Measurements from ENCODE around the gene HBA1. TPM values are rescaled to one million over a fixed set of nuclear protein-coding genes. Genes with fewer than 3 reads are reported as not detected.

HBA1 gene
- total and polyA plus RNA-seq, 9 of the 15 experiments (the other 6 are each of a cell fraction or from before 2014, with no cell fraction given): 128 to 2,388 (median 380) TPM

Small RNA genes lying within 50 kb of the gene (small RNA-seq; reads per million reads assigned to genes)
- not detected for gene RF00019

Other genes starting within 250 kb of the HBA1 start
Only the 7 nearest of the 20 such genes appear.
- 8.4 and 10.9 TPM in 2 replicates for gene NPRL3, start 38.0 kb upstream of the HBA1 start, total RNA-seq (2014; rRNA removed)
- gene NPRL3, start 38.0 kb upstream of the HBA1 start, total RNA-seq (2014; rRNA removed; fragmentation: Illumina TruSeq; extraction: Trizol): 3.7 and 5.6 TPM in 2 replicates
- 4.4 and 7.9 TPM in 2 replicates for gene NPRL3, start 38.0 kb upstream of the HBA1 start, total RNA-seq (2015; rRNA removed; fragmentation: Illumina TruSeq; extraction: Trizol)
- gene NPRL3, start 38.0 kb upstream of the HBA1 start, total RNA-seq (2021): 51.0 and 53.6 TPM in 2 replicates
- gene NPRL3, start 38.0 kb upstream of the HBA1 start, polyA plus RNA-seq (2011; rRNA removed): 9.7 and 26.3 TPM in 2 replicates
- gene NPRL3, start 38.0 kb upstream of the HBA1 start, polyA plus RNA-seq (2014; fragmentation: Illumina TruSeq; extraction: Trizol): 38.9 and 54.1 TPM in 2 replicates
- gene NPRL3, start 38.0 kb upstream of the HBA1 start, polyA plus RNA-seq (2014; fragmentation: Nextera tagmentation; extraction: Ambion mirVana): 1 to 10 TPM in 1 of 2 experiments, under 1 TPM in 1; 0.92 to 1.0 TPM
- 18.8 and 19.1 TPM in 2 replicates for gene NPRL3, start 38.0 kb upstream of the HBA1 start, polyA plus RNA-seq (2014; rRNA removed)
- 207 and 227 TPM in 2 replicates for gene HBZ, start 24.0 kb upstream of the HBA1 start, total RNA-seq (2014; rRNA removed)
- gene HBZ, start 24.0 kb upstream of the HBA1 start, total RNA-seq (2014; rRNA removed; fragmentation: Illumina TruSeq; extraction: Trizol): 35.6 and 63.2 TPM in 2 replicates
- gene HBZ, start 24.0 kb upstream of the HBA1 start, total RNA-seq (2015; rRNA removed; fragmentation: Illumina TruSeq; extraction: Trizol): 53.5 and 58.0 TPM in 2 replicates
- gene HBZ, start 24.0 kb upstream of the HBA1 start, total RNA-seq (2021): 480 and 495 TPM in 2 replicates
- gene HBZ, start 24.0 kb upstream of the HBA1 start, polyA plus RNA-seq (2011; rRNA removed): 610 and 640 TPM in 2 replicates
- 101 and 278 TPM in 2 replicates for gene HBZ, start 24.0 kb upstream of the HBA1 start, polyA plus RNA-seq (2014; fragmentation: Illumina TruSeq; extraction: Trizol)
- 100 to 1,000 TPM in 1 of 2 experiments, 10 to 100 TPM in 1; 80.7 to 113 TPM for gene HBZ, start 24.0 kb upstream of the HBA1 start, polyA plus RNA-seq (2014; fragmentation: Nextera tagmentation; extraction: Ambion mirVana)
- gene HBZ, start 24.0 kb upstream of the HBA1 start, polyA plus RNA-seq (2014; rRNA removed): 365 and 410 TPM in 2 replicates
- not detected in 2 replicates for gene HBM, start 10.7 kb upstream of the HBA1 start, total RNA-seq (2014; rRNA removed)
- not detected in 2 replicates for gene HBM, start 10.7 kb upstream of the HBA1 start, total RNA-seq (2014; rRNA removed; fragmentation: Illumina TruSeq; extraction: Trizol)
- gene HBM, start 10.7 kb upstream of the HBA1 start, total RNA-seq (2015; rRNA removed; fragmentation: Illumina TruSeq; extraction: Trizol): not detected in 2 replicates
- not detected in 2 replicates for gene HBM, start 10.7 kb upstream of the HBA1 start, total RNA-seq (2021)
- gene HBM, start 10.7 kb upstream of the HBA1 start, polyA plus RNA-seq (2011; rRNA removed): not detected in 2 replicates
- gene HBM, start 10.7 kb upstream of the HBA1 start, polyA plus RNA-seq (2014; fragmentation: Illumina TruSeq; extraction: Trizol): not detected in 2 replicates
- not detected for gene HBM, start 10.7 kb upstream of the HBA1 start, polyA plus RNA-seq (2014; fragmentation: Nextera tagmentation; extraction: Ambion mirVana)
- not detected in 2 replicates for gene HBM, start 10.7 kb upstream of the HBA1 start, polyA plus RNA-seq (2014; rRNA removed)
- gene HBA2, start 3.8 kb upstream of the HBA1 start, total RNA-seq (2014; rRNA removed): 286 and 525 TPM in 2 replicates
- 21.9 and 40.4 TPM in 2 replicates for gene HBA2, start 3.8 kb upstream of the HBA1 start, total RNA-seq (2014; rRNA removed; fragmentation: Illumina TruSeq; extraction: Trizol)
- gene HBA2, start 3.8 kb upstream of the HBA1 start, total RNA-seq (2015; rRNA removed; fragmentation: Illumina TruSeq; extraction: Trizol): 60.6 and 61.0 TPM in 2 replicates
- gene HBA2, start 3.8 kb upstream of the HBA1 start, total RNA-seq (2021): 443 and 467 TPM in 2 replicates
- gene HBA2, start 3.8 kb upstream of the HBA1 start, polyA plus RNA-seq (2011; rRNA removed): 144 and 346 TPM in 2 replicates
- 106 and 709 TPM in 2 replicates for gene HBA2, start 3.8 kb upstream of the HBA1 start, polyA plus RNA-seq (2014; fragmentation: Illumina TruSeq; extraction: Trizol)
- gene HBA2, start 3.8 kb upstream of the HBA1 start, polyA plus RNA-seq (2014; fragmentation: Nextera tagmentation; extraction: Ambion mirVana): 100 to 1,000 TPM; 331 to 366 TPM
- 670 and 853 TPM in 2 replicates for gene HBA2, start 3.8 kb upstream of the HBA1 start, polyA plus RNA-seq (2014; rRNA removed)
- gene HBQ1, start 3.8 kb downstream of the HBA1 start, total RNA-seq (2014; rRNA removed): 190 and 204 TPM in 2 replicates
- gene HBQ1, start 3.8 kb downstream of the HBA1 start, total RNA-seq (2014; rRNA removed; fragmentation: Illumina TruSeq; extraction: Trizol): 1.7 and 2.3 TPM in 2 replicates
- gene HBQ1, start 3.8 kb downstream of the HBA1 start, total RNA-seq (2015; rRNA removed; fragmentation: Illumina TruSeq; extraction: Trizol): 19.8 and 24.0 TPM in 2 replicates
- gene HBQ1, start 3.8 kb downstream of the HBA1 start, total RNA-seq (2021): 89.7 and 102 TPM in 2 replicates
- gene HBQ1, start 3.8 kb downstream of the HBA1 start, polyA plus RNA-seq (2011; rRNA removed): 23.1 and 32.6 TPM in 2 replicates
- 4.8 and 31.2 TPM in 2 replicates for gene HBQ1, start 3.8 kb downstream of the HBA1 start, polyA plus RNA-seq (2014; fragmentation: Illumina TruSeq; extraction: Trizol)
- gene HBQ1, start 3.8 kb downstream of the HBA1 start, polyA plus RNA-seq (2014; fragmentation: Nextera tagmentation; extraction: Ambion mirVana): 10 to 100 TPM; 11.1 to 17.9 TPM
- gene HBQ1, start 3.8 kb downstream of the HBA1 start, polyA plus RNA-seq (2014; rRNA removed): 151 and 161 TPM in 2 replicates
- gene LUC7L, start 52.8 kb downstream of the HBA1 start, total RNA-seq (2014; rRNA removed): 78.8 and 80.9 TPM in 2 replicates
- gene LUC7L, start 52.8 kb downstream of the HBA1 start, total RNA-seq (2014; rRNA removed; fragmentation: Illumina TruSeq; extraction: Trizol): 42.2 and 52.6 TPM in 2 replicates
- gene LUC7L, start 52.8 kb downstream of the HBA1 start, total RNA-seq (2015; rRNA removed; fragmentation: Illumina TruSeq; extraction: Trizol): 65.9 and 66.1 TPM in 2 replicates
- 73.7 and 75.8 TPM in 2 replicates for gene LUC7L, start 52.8 kb downstream of the HBA1 start, total RNA-seq (2021)
- 59.5 and 73.0 TPM in 2 replicates for gene LUC7L, start 52.8 kb downstream of the HBA1 start, polyA plus RNA-seq (2011; rRNA removed)
- gene LUC7L, start 52.8 kb downstream of the HBA1 start, polyA plus RNA-seq (2014; fragmentation: Illumina TruSeq; extraction: Trizol): 40.1 and 40.7 TPM in 2 replicates
- 1 to 10 TPM; 1.7 to 5.4 TPM for gene LUC7L, start 52.8 kb downstream of the HBA1 start, polyA plus RNA-seq (2014; fragmentation: Nextera tagmentation; extraction: Ambion mirVana)
- gene LUC7L, start 52.8 kb downstream of the HBA1 start, polyA plus RNA-seq (2014; rRNA removed): 93.3 and 106 TPM in 2 replicates
- gene FAM234A, start 58.1 kb downstream of the HBA1 start, total RNA-seq (2014; rRNA removed): 19.5 and 19.6 TPM in 2 replicates
- 11.7 and 12.0 TPM in 2 replicates for gene FAM234A, start 58.1 kb downstream of the HBA1 start, total RNA-seq (2014; rRNA removed; fragmentation: Illumina TruSeq; extraction: Trizol)
- gene FAM234A, start 58.1 kb downstream of the HBA1 start, total RNA-seq (2015; rRNA removed; fragmentation: Illumina TruSeq; extraction: Trizol): 15.0 and 15.3 TPM in 2 replicates
- gene FAM234A, start 58.1 kb downstream of the HBA1 start, total RNA-seq (2021): 46.5 and 47.9 TPM in 2 replicates
- gene FAM234A, start 58.1 kb downstream of the HBA1 start, polyA plus RNA-seq (2011; rRNA removed): 14.7 and 27.7 TPM in 2 replicates
- 23.6 and 37.8 TPM in 2 replicates for gene FAM234A, start 58.1 kb downstream of the HBA1 start, polyA plus RNA-seq (2014; fragmentation: Illumina TruSeq; extraction: Trizol)
- gene FAM234A, start 58.1 kb downstream of the HBA1 start, polyA plus RNA-seq (2014; fragmentation: Nextera tagmentation; extraction: Ambion mirVana): 1 to 10 TPM; 1.0 to 1.6 TPM
- gene FAM234A, start 58.1 kb downstream of the HBA1 start, polyA plus RNA-seq (2014; rRNA removed): 25.8 and 33.9 TPM in 2 replicates